Medulla oblongata (tissue), 1 donor: ENCODE measurements around the gene SLC36A1.

Source experiments
- DNase-seq: peaks from one replicate; pipeline ENCODE4 v3.0.0-alpha.2; 2015; ENCODE audit errors: extremely low spot score

The SLC36A1 gene

DNA sequence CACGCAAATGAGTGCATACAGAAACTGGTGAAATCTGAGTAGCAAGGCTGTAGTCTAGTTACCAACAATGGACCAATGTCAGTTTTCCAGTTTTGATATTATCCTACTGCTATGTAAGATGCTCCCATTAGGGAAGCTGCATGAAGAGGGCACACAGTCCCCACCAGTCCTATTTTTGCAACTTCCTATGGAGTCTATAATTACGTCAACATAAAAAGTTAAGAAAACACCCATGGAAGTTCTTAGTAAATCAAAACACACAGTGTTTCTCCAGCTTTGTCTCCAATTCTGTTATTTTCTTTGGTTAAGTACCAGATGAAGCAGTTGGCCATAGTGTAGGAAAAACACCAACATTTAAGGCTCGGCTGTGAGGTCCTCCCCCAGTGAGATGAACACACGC lies 85.0 kb downstream of the SLC36A1 start:
- DNase-seq = no peak

GRCh38 chr5:151534350-151534749 lies 86.9 kb downstream of the SLC36A1 start:
- no peak for DNase-seq

DNA sequence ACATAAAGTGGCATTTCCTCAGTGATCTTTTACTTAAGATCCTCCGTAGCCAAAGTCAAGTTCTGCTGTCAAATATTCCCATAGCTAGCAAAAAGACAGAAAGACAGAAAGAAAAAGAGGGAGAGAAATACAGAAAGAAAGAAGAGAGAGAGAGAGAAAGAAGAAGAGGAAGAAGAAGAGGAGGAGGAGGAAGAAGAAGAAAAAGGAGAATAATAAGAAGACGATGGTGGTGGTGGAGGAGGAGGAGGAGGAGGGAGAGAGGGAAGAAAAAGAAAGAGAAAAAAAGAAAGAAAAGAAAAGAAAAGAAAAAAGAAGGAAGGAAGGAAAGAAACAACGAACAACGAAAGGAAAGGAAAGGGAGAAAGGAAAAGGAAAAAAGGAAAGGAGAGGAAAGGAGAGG lies 89.6 kb downstream of the SLC36A1 start:
- no peak for DNase-seq

DNA sequence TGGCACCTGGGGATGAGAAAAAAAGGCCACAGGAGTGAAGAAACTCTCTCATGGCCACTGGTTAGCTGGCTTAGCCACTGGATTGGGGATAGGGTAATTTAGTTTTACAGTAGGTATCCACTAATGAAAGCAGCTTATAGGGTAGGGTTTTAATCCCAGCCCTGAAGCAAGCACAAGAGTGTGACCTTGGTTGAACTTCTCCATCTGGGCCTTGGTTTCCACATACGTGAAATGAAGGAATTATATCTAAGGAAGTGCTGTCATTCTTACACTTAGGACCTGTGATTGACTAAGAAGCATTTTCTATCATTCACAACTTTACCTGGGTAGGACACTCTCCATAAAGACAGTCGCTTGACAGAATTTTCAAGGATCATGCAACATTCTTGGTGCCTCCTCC lies 94.2 kb downstream of the SLC36A1 start:
- no peak for DNase-seq
